IMR-90 (cell line): ENCODE data around the gene MAS1L. TPM values are rescaled to one million over a fixed set of nuclear protein-coding genes. Genes with fewer than 3 reads are reported as not detected.

Experiments used
- ATAC-seq: fragments of 200-7000 bp; cut with Tn5 transposase; 2 replicates; pipeline ENCODE4 v1.9.1; 2020; ENCODE audit warnings: low read depth, mild to moderate bottlenecking, moderate library complexity
- BruUV-seq: library from RNA; stranded (reverse); fragments of 400-500 nt; replicated peaks from 2 replicates; lab custom pipeline; 2021; lab: Mats Ljungman, UMichigan
- CTCF ChIA-PET: fragments of 300-600 bp; formaldehyde crosslinking; extraction: SDS; loops from one replicate; lab custom pipeline; 2021; ENCODE audit warnings: antibody characterized with exemption; lab: Yijun Ruan, JAX
- POLR2A ChIA-PET: fragments of 300-600 bp; sonication (Branson Sonifier 250); formaldehyde crosslinking; loops from one replicate; lab custom pipeline; 2022; ENCODE audit warnings: antibody characterized with exemption; ENCODE audit not compliant: unreplicated experiment; lab: Charles Lee
- DNase-seq: peaks from one replicate; pipeline ENCODE4 v3.0.0; 2013
- H2AFZ ChIP-seq: replicated peaks from 2 replicates; pipeline ENCODE3; 2013; ENCODE audit warnings: low read length, mild to moderate bottlenecking; ENCODE audit not compliant: poor library complexity
- H2AK5ac ChIP-seq: 2 replicates; pipeline ENCODE4 v1.6.1; 2013; ENCODE audit warnings: low read depth, low read length, inconsistent platforms
- H2AK9ac ChIP-seq: replicated peaks from 2 replicates; pipeline ENCODE3; 2013; ENCODE audit warnings: mild to moderate bottlenecking, low read depth, low read length, moderate library complexity; ENCODE audit not compliant: poor library complexity
- H2BK120ac ChIP-seq: 2 replicates; pipeline ENCODE4 v1.6.1; 2013; ENCODE audit warnings: low read depth, low read length, inconsistent platforms
- H2BK15ac ChIP-seq: 3 replicates; pipeline ENCODE4 v1.6.1; 2013; ENCODE audit warnings: low read depth, low read length, inconsistent platforms
- H2BK20ac ChIP-seq: 2 replicates; pipeline ENCODE4 v1.6.1; 2013; ENCODE audit warnings: low read depth, mild to moderate bottlenecking, inconsistent platforms, low read length, moderate library complexity
- H2BK5ac ChIP-seq: 2 replicates; pipeline ENCODE4 v1.6.1; 2013; ENCODE audit warnings: mild to moderate bottlenecking, low read depth, low read length, inconsistent platforms; ENCODE audit not compliant: poor library complexity, severe bottlenecking
- H3K14ac ChIP-seq: replicated peaks from 2 replicates; pipeline ENCODE4 v1.6.1; 2013; ENCODE audit warnings: low read depth, low read length, inconsistent platforms
- H3K18ac ChIP-seq: 2 replicates; pipeline ENCODE4 v1.6.1; 2013; ENCODE audit warnings: low read depth, low read length, control low read depth
- H3K23ac ChIP-seq: 2 replicates; pipeline ENCODE4 v1.6.1; 2013; ENCODE audit warnings: low read depth, low read length, inconsistent platforms
- H3K27ac ChIP-seq: 2 replicates; pipeline ENCODE4 v1.5.1; 2013; ENCODE audit warnings: mild to moderate bottlenecking, control low read depth, low read length; ENCODE audit not compliant: insufficient read depth
- H3K27me3 ChIP-seq: 2 replicates; pipeline ENCODE4 v1.6.1; 2013; ENCODE audit warnings: low read length; ENCODE audit not compliant: control insufficient read depth, insufficient read depth
- H3K36me3 ChIP-seq: 2 replicates; pipeline ENCODE4 v1.6.1; 2013; ENCODE audit warnings: low read length, mixed read lengths; ENCODE audit not compliant: control insufficient read depth, insufficient read depth
- H3K4ac ChIP-seq: 2 replicates; pipeline ENCODE4 v1.6.1; 2013; ENCODE audit warnings: low read depth, low read length, inconsistent platforms
- H3K4me1 ChIP-seq: 2 replicates; pipeline ENCODE4 v1.6.1; 2013; ENCODE audit warnings: low read length, mixed read lengths; ENCODE audit not compliant: control insufficient read depth, insufficient read depth
- H3K4me2 ChIP-seq: 2 replicates; pipeline ENCODE4 v1.6.1; 2013; ENCODE audit warnings: low read depth, mild to moderate bottlenecking, control low read depth, low read length, moderate library complexity
- H3K4me3 ChIP-seq: 2 replicates; pipeline ENCODE4 v1.5.1; 2013; ENCODE audit warnings: low read depth, mild to moderate bottlenecking, control low read depth, low read length, moderate library complexity; ENCODE audit not compliant: insufficient read depth
- H3K56ac ChIP-seq: 2 replicates; pipeline ENCODE4 v1.6.1; 2013; ENCODE audit warnings: low read length, inconsistent platforms; ENCODE audit not compliant: insufficient read depth; ENCODE audit errors: extremely low read depth
- H3K79me1 ChIP-seq, 2 experiments: 2 replicates each; pipeline ENCODE4 v1.6.1; 2013; ENCODE audit warnings: low read length in 2 of 2, inconsistent platforms in 1 of 2, low read depth in 1 of 2
- H3K9ac ChIP-seq: 2 replicates; pipeline ENCODE4 v1.6.1; 2013; ENCODE audit warnings: low read depth, low read length, control low read depth
- H3K9me1 ChIP-seq: 2 replicates; pipeline ENCODE4 v1.6.1; 2013; ENCODE audit warnings: low read length, inconsistent platforms; ENCODE audit not compliant: insufficient read depth
- H3K9me3 ChIP-seq: 2 replicates; pipeline ENCODE4 v1.6.1; 2013; ENCODE audit warnings: low read length; ENCODE audit not compliant: control insufficient read depth, insufficient read depth
- H4K20me1 ChIP-seq: 2 replicates; pipeline ENCODE4 v1.6.1; 2013; ENCODE audit warnings: low read length, inconsistent platforms; ENCODE audit not compliant: insufficient read depth
- H4K5ac ChIP-seq: 2 replicates; pipeline ENCODE4 v1.6.1; 2013; ENCODE audit warnings: mild to moderate bottlenecking, low read depth, low read length, control low read depth
- H4K8ac ChIP-seq, 2 experiments: 2 replicates each; pipeline ENCODE4 v1.6.1; 2013; ENCODE audit warnings: low read depth in 2 of 2, low read length in 2 of 2, control low read depth in 1 of 2, inconsistent platforms in 1 of 2
- H4K91ac ChIP-seq: 2 replicates; pipeline ENCODE4 v1.6.1; 2013; ENCODE audit warnings: low read depth, low read length, inconsistent platforms; ENCODE audit not compliant: insufficient read depth
- BHLHE40 ChIP-seq: fragments of 150-350 bp; IDR thresholded peaks from 2 replicates; pipeline ENCODE4 v1.6.1; 2016; ENCODE audit warnings: mild to moderate bottlenecking, low read depth, low read length
- CEBPB ChIP-seq: IDR thresholded peaks from 2 replicates; pipeline ENCODE4 v1.6.1; 2012; ENCODE audit warnings: low read depth, low read length, improper control_type of control experiment
- FOS ChIP-seq: fragments of 150-350 bp; IDR thresholded peaks from 2 replicates; pipeline ENCODE4 v1.6.1; 2016; ENCODE audit warnings: low read depth, low read length
- POLR2A ChIP-seq: IDR thresholded peaks from 2 replicates; pipeline ENCODE4 v1.6.1; 2012; ENCODE audit warnings: mild to moderate bottlenecking, low read depth, low read length
- RCOR1 ChIP-seq: IDR thresholded peaks from 2 replicates; pipeline ENCODE4 v1.6.1; 2012; ENCODE audit warnings: mild to moderate bottlenecking, low read length, improper control_type of control experiment; ENCODE audit not compliant: insufficient replicate concordance
- WGBS, 2 experiments: methylation state at CpG; one replicate each; pipeline versions ENCODE4 v1.1.5 to v1.1.7; 2013; ENCODE audit warnings: missing lambda C conversion rate in 2 of 2; ENCODE audit not compliant: insufficient read length in 1 of 2; ENCODE audit errors: extremely low coverage in 2 of 2; 5-methylcytosine and 5-hydroxymethylcytosine counted together
- dilution Hi-C: fragments of 300-500 bp; cut with HindIII; formaldehyde crosslinking; loops from one replicate; pipeline ENCODE4 v1.14.3; 2018; ENCODE audit warnings: low sequenced_read_pairs; ENCODE audit not compliant: unreplicated experiment
- in situ Hi-C: fragments of 300-500 bp; cut with MboI; formaldehyde crosslinking; loops from 3 replicates; pipeline ENCODE4 v1.14.3; 2019; ENCODE audit warnings: low sequenced_read_pairs, inconsistent platforms, mixed read lengths
- intact Hi-C: fragments of 100-400 bp; cut with micrococcal nuclease; formaldehyde crosslinking; loops from 2 replicates; pipeline ENCODE4 v1.10.0; 2022
- polyA plus RNA-seq, 3 experiments: library from polyadenylated mRNA; depleted of rRNA; stranded (reverse); fragments of >200 nt; gene quantifications; 2 replicates each; pipeline ENCODE4 v1.2.3, GENCODE V29; 2012; ENCODE audit warnings: low replicate concordance in 1 of 3
- total RNA-seq: library from RNA; depleted of rRNA; stranded (reverse); fragments of >200 nt; gene quantifications from 2 replicates; pipeline ENCODE4 v1.2.3, GENCODE V29; 2012

The MAS1L gene
- total and polyA plus RNA-seq, 2 of the 4 experiments (the other 2 are of a cell fraction), result not detected

DNA sequence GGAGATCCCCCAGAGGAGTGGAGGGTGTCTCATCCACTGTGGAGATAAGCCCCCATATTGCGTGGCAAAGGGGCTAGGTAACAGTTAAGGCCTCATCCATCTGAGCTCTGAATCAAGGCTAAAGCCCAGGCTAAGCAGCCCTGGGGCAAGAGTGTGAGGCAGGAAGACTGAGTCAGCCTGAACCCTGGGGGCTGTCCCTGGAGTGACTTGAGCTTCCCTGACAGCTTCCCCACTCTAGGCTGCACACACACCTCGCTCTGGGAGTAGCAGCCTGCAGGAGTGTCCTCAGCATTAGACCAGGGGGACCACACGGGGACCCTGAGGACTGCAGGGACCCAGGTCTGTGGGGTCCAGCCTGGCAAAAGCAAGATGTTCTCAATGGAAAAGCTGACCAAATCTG is 43.9 kb upstream of the MAS1L start:
- Histone ChIP-seq H3K9me1 (no peaks in the 10 kb centered on the region), H3K4me2 (no peak overlapping the region), H4K91ac (no peak overlapping the region), H3K4me1 (no peaks in the 10 kb centered on the region), H4K5ac (no peak overlapping the region), H3K36me3 (no peaks in the 10 kb centered on the region), H2AFZ (no peak overlapping the region), H2BK5ac (no peak overlapping the region), H2BK15ac (no peak overlapping the region), H3K9ac (no peak overlapping the region), H3K9me3 (peaks cover 3% of the 10 kb centered on the region; the same call in 1 of the 2 replicates), H2AK9ac (no peak overlapping the region), H3K23ac (no peak overlapping the region), H3K18ac (no peak overlapping the region), H4K20me1 (no peaks in the 10 kb centered on the region), H2BK120ac (no peak overlapping the region), H3K4me3 (no peak overlapping the region), H3K27ac (no peak overlapping the region), H4K8ac (no peak overlapping the region), H3K27me3 (no peaks in the 10 kb centered on the region), H2AK5ac (no peak overlapping the region), H3K79me1 (no peaks in the 10 kb centered on the region), H3K14ac (no peak overlapping the region), H3K4ac (no peak overlapping the region), H3K56ac (no peak overlapping the region), H2BK20ac (no peak overlapping the region)
- DNase-seq (no peak), ATAC-seq (no peak)
- CTCF ChIA-PET, result no interaction called here
- in situ Hi-C loops (no loop called here), dilution Hi-C loops (no loop called here), intact Hi-C loops (no loop called here)
- no TSS peak for BruUV-seq
- POLR2A ChIA-PET, result no interaction called here
- WGBS, 2 experiments, result 0% methylated on average over 2 of the region's 3 CpGs; no CpG with 5 or more reads in 1 of the 2 experiments
- TF ChIP-seq FOS, result no peak
- no peak for TF ChIP-seq POLR2A
- TF ChIP-seq CEBPB, result no peak
- no peak for TF ChIP-seq RCOR1
- no peak for TF ChIP-seq BHLHE40
